PC-9 (cell line): ENCODE measurements around the gene STEAP1B.

Experiments used
- CTCF ChIP-seq: fragments of 200-600 bp; sonication (generic); conservative IDR thresholded peaks from 2 replicates; pipeline ENCODE4 v1.6.1; 2017; ENCODE audit warnings: mixed run types, antibody characterized with exemption, mild to moderate bottlenecking, moderate library complexity
- EZH2 ChIP-seq: fragments of 200-600 bp; sonication (generic); IDR thresholded peaks from 2 replicates; pipeline ENCODE4 v1.8.0; 2017; ENCODE audit warnings: antibody characterized with exemption, low read depth

GRCh38 chr7:22422831-22423615 lies 77.0 kb downstream of the STEAP1B start:
- TF ChIP-seq EZH2 (no peak), CTCF (no peak)
